Measurements from ENCODE around the gene TACC2.
A peak's percentile ranks its signal among the peaks of the same experiment; 100 is the strongest.

TACC2 gene

DNA sequence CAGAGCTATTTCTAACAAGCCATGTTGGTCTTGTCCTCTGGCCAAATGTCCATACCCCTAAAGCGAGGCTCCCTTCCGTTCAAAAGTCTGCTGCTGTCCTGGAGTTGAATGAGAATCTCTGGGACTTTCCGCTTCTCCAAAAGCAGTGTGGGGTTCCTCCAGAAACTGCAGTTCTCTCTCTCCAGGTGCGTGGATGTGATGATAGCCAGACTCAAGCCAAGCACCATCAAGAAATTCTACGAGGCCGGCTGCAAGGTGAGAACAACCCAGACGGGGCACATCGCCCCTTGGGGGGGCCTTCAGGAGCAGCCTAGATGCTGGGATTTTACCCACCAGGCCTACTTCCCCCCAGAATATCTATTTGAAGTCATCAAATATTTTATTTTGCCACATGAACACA, 308.6 kb downstream of the TACC2 start:
- DNase-seq (ENCODE audit: low read depth), result no peak

DNA sequence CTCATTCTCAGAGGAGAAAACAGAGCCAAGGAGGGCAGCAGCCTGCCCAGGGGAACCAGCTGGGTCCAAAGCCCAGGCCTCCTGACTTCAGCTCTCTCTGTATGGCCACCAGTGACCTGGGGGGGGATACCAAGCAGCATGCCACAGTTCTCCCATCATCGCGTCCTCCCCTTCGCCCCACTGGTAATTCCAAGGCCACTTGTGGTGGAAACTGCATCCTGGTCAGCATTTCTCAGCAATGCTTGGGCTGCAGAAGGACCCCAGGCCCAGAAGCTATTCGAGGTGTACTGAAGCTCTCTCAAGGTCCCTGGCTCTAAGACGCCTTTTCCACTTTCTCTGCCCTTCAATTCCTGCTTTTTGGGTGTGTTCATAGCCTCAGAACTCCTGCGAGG, 309.2 kb downstream of the TACC2 start:
- DNase-seq (ENCODE audit: low read depth), result no peak

DNA sequence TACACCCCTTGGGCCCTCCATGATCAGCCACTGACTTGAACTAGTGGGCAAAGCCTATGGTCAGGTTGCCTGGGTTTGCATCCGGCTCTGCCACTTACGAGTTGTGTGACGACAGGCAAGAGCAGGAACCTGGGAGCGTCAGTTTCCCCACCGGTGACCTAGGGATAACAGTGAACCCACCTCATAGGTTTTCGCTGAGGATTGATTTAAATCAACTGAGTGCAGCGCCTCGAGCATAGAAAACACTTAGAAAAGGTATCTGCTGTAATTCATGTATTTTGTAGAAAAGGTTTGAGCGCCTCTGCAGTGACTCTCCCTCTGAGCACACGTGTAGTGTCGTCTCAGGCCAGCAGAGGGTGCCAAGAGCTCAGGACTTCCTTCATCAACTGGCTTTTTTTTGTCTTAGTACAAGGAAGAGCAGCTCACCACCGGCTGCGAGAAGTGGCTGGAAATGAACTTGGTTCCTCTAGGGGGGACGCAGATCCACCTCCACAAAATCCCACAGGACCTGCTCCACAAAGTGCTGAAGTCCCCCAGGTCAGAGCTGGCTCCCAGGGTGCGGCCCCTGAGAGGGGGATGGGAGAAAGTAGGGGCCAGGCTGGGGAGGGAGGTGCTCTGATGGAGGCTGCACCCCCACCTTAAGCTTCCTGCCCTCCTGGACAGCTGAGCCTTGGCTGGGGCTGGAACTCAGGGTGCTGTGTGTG, 309.8 kb downstream of the TACC2 start:
- peak; percentile 37 for DNase-seq (ENCODE audit: low read depth)

DNA sequence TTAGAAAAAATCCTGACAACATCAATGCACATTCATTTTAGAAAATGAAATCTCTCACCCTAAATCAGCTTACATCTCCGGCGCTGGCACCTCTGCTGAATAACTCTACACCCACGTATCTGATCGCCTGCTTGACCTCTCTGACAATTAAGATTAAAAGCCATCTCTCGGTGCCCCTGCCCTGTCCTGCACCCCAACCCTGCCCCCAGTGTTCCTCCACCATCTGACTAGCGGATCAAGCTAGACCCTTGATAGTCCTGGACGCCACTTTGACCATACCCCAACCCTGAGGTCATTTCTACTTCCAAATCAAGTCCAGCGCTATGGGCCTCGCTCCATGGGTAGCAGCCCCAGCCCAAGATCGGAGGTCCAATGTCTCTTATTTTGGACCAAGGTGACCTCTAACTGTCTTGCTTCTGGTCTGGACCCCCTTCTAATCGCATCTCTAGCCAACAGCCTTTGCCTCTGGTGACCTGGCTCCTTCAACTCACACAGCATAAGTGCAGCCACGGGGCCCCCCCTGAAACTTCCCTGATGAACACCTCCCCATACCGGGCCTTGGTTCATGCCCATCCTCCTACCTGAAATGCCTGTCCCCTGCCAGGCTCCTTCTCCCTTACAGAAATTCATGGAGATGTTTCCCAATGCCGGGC, 310.6 kb downstream of the TACC2 start:
- no peak for DNase-seq (ENCODE audit: low read depth)

DNA sequence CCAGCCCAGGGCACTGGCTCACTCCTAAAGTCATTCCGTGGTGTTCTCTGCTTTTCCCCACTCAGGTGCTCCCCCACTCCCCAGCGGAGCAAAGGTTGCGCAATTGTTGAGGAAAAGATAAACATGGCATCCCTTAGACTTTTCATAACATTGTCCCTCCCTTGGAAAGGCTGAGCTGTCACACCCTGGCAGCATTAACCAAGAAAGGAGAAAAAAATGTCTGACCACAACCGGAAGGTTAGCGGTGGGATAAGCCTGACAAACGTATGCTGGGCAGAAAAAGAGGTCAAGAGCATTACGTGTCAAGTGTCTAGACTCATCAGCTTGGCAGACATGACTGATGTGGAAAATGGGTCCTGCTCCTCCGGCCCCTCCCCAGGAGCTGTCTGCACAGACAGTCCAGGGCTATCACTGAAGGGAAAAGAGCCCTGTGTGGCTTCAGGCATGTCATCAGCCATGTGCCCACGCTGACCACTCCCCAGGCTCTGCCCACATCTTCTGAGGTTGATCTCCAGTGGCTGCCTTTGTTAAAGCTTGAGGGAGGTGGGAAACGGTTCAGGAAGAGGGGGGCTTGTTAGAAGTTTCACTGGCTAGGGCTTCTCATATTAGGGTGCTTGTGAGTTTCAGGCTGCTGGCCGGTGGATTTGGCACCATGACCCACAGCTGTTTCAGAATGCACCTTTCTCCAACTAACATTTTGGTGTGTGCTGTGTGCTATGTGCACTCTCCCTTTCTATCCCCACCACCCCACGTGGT, 312.3 kb downstream of the TACC2 start:
- DNase-seq (ENCODE audit: low read depth), result no peak

DNA sequence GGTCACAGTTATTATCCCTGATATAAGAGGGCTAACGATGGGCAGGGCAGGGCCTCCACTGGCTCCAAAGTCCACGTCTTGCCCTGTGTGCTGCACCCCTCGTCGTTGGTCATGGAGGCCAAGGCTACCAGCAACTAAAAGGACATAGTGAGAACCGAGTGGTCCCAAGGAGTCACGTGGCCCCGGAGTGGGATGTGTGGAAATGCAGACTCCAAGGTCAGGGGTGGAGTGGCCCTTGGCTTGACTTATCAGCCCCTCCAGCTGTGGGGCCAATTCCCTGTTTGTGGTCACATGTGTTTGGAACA, 312.8 kb downstream of the TACC2 start:
- DNase-seq (ENCODE audit: low read depth), result no peak

DNA sequence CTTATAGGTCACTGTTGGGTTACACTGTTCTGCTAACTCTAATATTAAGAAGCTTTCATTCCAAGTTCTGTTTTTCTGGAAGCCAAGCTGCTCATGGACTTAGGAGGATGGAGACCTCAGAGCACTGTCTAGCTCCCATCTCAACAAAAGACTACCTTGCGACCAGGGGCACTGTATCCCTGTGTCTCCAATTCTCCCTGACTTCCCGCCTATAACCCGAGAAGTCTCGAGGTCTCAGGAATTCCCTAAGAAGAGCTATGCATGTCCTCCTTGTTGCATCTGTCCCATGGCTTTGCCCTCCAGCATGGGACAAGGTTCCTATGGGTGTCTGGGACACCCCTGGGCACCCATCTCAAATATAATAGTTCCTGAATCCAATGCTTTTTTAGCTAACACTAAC, 313.4 kb downstream of the TACC2 start:
- DNase-seq (ENCODE audit: low read depth), result no peak

DNA sequence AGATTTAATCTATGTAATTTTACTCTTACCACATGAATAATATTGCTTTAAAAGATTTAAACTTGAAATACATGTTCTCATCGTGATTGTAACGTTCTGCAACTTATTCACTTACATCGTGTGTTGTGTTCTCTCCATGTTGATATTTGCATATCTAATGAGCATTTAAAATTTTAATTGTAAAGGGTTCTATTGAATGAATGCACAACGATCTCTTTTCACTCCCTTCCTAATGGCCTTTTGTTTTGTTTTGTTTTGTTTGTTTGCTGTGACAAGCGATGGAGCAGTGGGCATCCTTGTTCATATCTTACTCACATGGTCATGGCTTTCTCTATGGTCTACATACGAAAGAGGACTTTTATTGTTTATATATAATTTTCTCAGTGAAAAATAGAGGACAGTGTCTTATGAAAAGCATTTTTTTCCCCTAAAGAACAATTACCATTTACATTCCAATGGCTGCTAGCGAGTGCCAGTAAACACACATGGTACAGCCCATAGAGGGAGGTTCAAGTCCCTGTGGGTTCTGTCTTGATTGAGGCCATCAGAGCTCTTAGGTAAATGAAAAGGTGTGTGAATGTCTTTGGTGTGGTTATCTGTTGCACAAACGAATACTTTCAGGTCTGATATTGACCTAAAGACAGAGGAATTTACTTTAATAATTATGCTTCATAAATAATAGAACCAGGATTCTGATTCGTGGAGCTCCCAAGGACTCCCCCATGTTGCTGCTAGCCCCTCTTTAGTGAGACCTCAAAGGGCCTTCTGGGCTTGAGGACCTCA, 314.5 kb downstream of the TACC2 start:
- no peak for DNase-seq (ENCODE audit: low read depth)
